GM23248 (cell line): ENCODE data around the gene TGFB1. TPM values are rescaled to one million over a fixed set of nuclear protein-coding genes. Genes with fewer than 3 reads are reported as not detected.
A peak's percentile ranks its signal among the peaks of the same experiment; 100 is the strongest.

Source experiments
- DNase-seq: peaks from one replicate; pipeline ENCODE4 v3.0.0-alpha.2; 2015
- H2AFZ ChIP-seq: fragments of 200-600 bp; sonication (generic); 2 replicates; pipeline ENCODE4 v1.6.1; 2016; ENCODE audit warnings: antibody characterized with exemption
- H3F3A ChIP-seq: fragments of 200-600 bp; sonication (generic); 2 replicates; pipeline ENCODE4 v1.6.1; 2016; ENCODE audit warnings: mild to moderate bottlenecking, antibody characterized with exemption, mixed run types; ENCODE audit not compliant: insufficient read depth
- H3K27ac ChIP-seq: fragments of 200-600 bp; sonication (generic); 2 replicates; pipeline ENCODE4 v1.5.1; 2016; ENCODE audit warnings: mild to moderate bottlenecking
- H3K27me3 ChIP-seq: fragments of 200-600 bp; sonication (generic); replicated peaks from 2 replicates; pipeline ENCODE4 v1.6.1; 2016; ENCODE audit warnings: mild to moderate bottlenecking; ENCODE audit not compliant: insufficient read depth
- H3K36me3 ChIP-seq: fragments of 200-600 bp; sonication (generic); 2 replicates; pipeline ENCODE4 v1.6.1; 2016; ENCODE audit warnings: low read depth, mild to moderate bottlenecking
- H3K4me1 ChIP-seq: fragments of 200-600 bp; sonication (generic); 2 replicates; pipeline ENCODE4 v1.6.1; 2016; ENCODE audit warnings: mild to moderate bottlenecking; ENCODE audit not compliant: insufficient read depth
- H3K4me2 ChIP-seq: fragments of 200-600 bp; sonication (generic); one replicate; pipeline ENCODE4 v1.6.1; 2016; ENCODE audit warnings: mild to moderate bottlenecking; ENCODE audit not compliant: unreplicated experiment
- H3K4me3 ChIP-seq: fragments of 200-600 bp; sonication (generic); 2 replicates; pipeline ENCODE4 v1.5.1; 2016; ENCODE audit warnings: mild to moderate bottlenecking
- H3K79me2 ChIP-seq: fragments of 200-600 bp; sonication (generic); 2 replicates; pipeline ENCODE4 v1.6.1; 2016; ENCODE audit warnings: mild to moderate bottlenecking; ENCODE audit not compliant: insufficient read depth
- H3K9ac ChIP-seq: fragments of 200-600 bp; sonication (generic); 2 replicates; pipeline ENCODE4 v1.6.1; 2016; ENCODE audit warnings: mild to moderate bottlenecking
- H3K9me2 ChIP-seq: fragments of 200-600 bp; sonication (generic); 2 replicates; pipeline ENCODE4 v1.6.1; 2016; ENCODE audit warnings: mixed run types, mild to moderate bottlenecking, moderate library complexity; ENCODE audit not compliant: insufficient read depth
- H3K9me3 ChIP-seq: fragments of 200-600 bp; sonication (generic); one replicate; pipeline ENCODE4 v1.6.1; 2017; ENCODE audit warnings: low read depth
- H4K20me1 ChIP-seq: fragments of 200-600 bp; sonication (generic); 2 replicates; pipeline ENCODE4 v1.6.0; 2016; ENCODE audit not compliant: insufficient read depth
- EZH2 ChIP-seq: fragments of 200-600 bp; sonication (generic); IDR thresholded peaks from 2 replicates; pipeline ENCODE4 v1.6.1; 2018; ENCODE audit warnings: antibody characterized with exemption, mild to moderate bottlenecking; ENCODE audit not compliant: insufficient read depth, poor library complexity, severe bottlenecking
- EZH2phosphoT487 ChIP-seq: fragments of 200-600 bp; sonication (generic); IDR thresholded peaks from 2 replicates; pipeline ENCODE4 v1.6.1; 2018; ENCODE audit warnings: antibody characterized with exemption, moderate library complexity, mild to moderate bottlenecking, low read depth; ENCODE audit not compliant: insufficient read depth
- WGBS, 2 experiments: methylation state at CpG; one replicate each; pipeline ENCODE4 v1.1.6; 2015 to 2017; ENCODE audit warnings: low lambda C conversion rate in 2 of 2, low coverage in 1 of 2; ENCODE audit errors: missing lambda C conversion rate in 2 of 2; 5-methylcytosine and 5-hydroxymethylcytosine counted together
- in situ Hi-C: fragments of 300-500 bp; cut with MboI; formaldehyde crosslinking; loops from 2 replicates; pipeline ENCODE4 v1.15.0; 2020
- polyA plus RNA-seq: library from polyadenylated mRNA; unstranded; fragments of >200 nt; fragmentation: Nextera tagmentation; extraction: Ambion mirVana; gene quantifications from 2 replicates; pipeline ENCODE4 v1.2.1, GENCODE V29; 2016
- total RNA-seq: library from RNA; depleted of rRNA; stranded (reverse); fragments of >200 nt; shearing (Covaris generic); gene quantifications from 2 replicates; pipeline ENCODE4 v1.2.3, GENCODE V29; 2014

TGFB1 gene
- total and polyA plus RNA-seq, 2 experiments from 2014 or later, result 12.4 to 21.4 TPM

GRCh38 chr19:41299046-41299754 is 54.5 kb downstream of the TGFB1 start:
- Histone ChIP-seq H3K9me3 (no peaks in the 10 kb centered on the region), H3K4me3 (no peak overlapping the region), H3K9ac (peak overlapping the region; percentile 78), H3K9me2 (no peaks in the 10 kb centered on the region), H2AFZ (no peak overlapping the region), H3K4me1 (peaks cover 26% of the 10 kb centered on the region), H3K27ac (peak overlapping the region; percentile 88), H3K27me3 (no peaks in the 10 kb centered on the region), H3F3A (peaks cover 49% of the 10 kb centered on the region), H3K79me2 (peaks cover 30% of the 10 kb centered on the region), H3K36me3 (peaks cover 61% of the 10 kb centered on the region), H4K20me1 (no peaks in the 10 kb centered on the region), H3K4me2 (no peak overlapping the region)
- in situ Hi-C loops, result no loop called here
- DNase-seq, result peak; percentile 62
- WGBS, 2 experiments, result 24 to 25% methylated on average over 9 to 10 of the region's 10 CpGs
- TF ChIP-seq EZH2phosphoT487, result no peak
- no peak for TF ChIP-seq EZH2

GRCh38 chr19:41298348-41298964 is 55.3 kb downstream of the TGFB1 start:
- in situ Hi-C loops, result no loop called here
- Histone ChIP-seq H4K20me1 (no peaks in the 10 kb centered on the region), H3K4me3 (no peak overlapping the region), H3F3A (peaks cover 53% of the 10 kb centered on the region), H3K36me3 (peaks cover 61% of the 10 kb centered on the region), H3K9me2 (no peaks in the 10 kb centered on the region), H3K4me2 (no peak overlapping the region), H3K27me3 (no peaks in the 10 kb centered on the region), H3K4me1 (peaks cover 26% of the 10 kb centered on the region), H3K27ac (peak overlapping the region; percentile 88), H3K9me3 (no peaks in the 10 kb centered on the region), H3K79me2 (peaks cover 38% of the 10 kb centered on the region), H2AFZ (no peak overlapping the region), H3K9ac (peak overlapping the region; percentile 78)
- 23% methylated on average over 4 of the region's 4 CpGs for WGBS, 2 experiments
- no peak for TF ChIP-seq EZH2phosphoT487
- TF ChIP-seq EZH2, result no peak
- DNase-seq, result peak; percentile 94

- Histone ChIP-seq H4K20me1 (no peaks in the 10 kb centered on the region), H3K9ac (peak overlapping the region; percentile 78), H3K4me3 (no peak overlapping the region), H3K4me1 (peaks cover 26% of the 10 kb centered on the region), H3K4me2 (no peak overlapping the region), H3K79me2 (peaks cover 44% of the 10 kb centered on the region), H2AFZ (no peak overlapping the region), H3K36me3 (peaks cover 67% of the 10 kb centered on the region), H3K27me3 (no peaks in the 10 kb centered on the region), H3K9me2 (no peaks in the 10 kb centered on the region), H3K27ac (peak overlapping the region; percentile 88), H3K9me3 (no peaks in the 10 kb centered on the region), H3F3A (peaks cover 60% of the 10 kb centered on the region)
- TF ChIP-seq EZH2 (no peak), EZH2phosphoT487 (no peak)
- DNase-seq, result peak; percentile 23
- in situ Hi-C loops, result no loop called here
- 52 to 53% methylated on average over 7 of the region's 7 CpGs for WGBS, 2 experiments
These were observed 55.9 kb downstream of the TGFB1 start for GRCh38 chr19:41297628-41298347.

GRCh38 chr19:41296433-41296871 is 57.3 kb downstream of the TGFB1 start:
- Histone ChIP-seq H3K79me2 (peaks cover 57% of the 10 kb centered on the region), H3K36me3 (peaks cover 73% of the 10 kb centered on the region), H3K4me3 (no peak overlapping the region), H3K9me3 (no peaks in the 10 kb centered on the region), H3F3A (peaks cover 61% of the 10 kb centered on the region), H3K27me3 (no peaks in the 10 kb centered on the region), H3K4me1 (peaks cover 26% of the 10 kb centered on the region), H2AFZ (no peak overlapping the region), H3K4me2 (no peak overlapping the region), H4K20me1 (no peaks in the 10 kb centered on the region), H3K27ac (peak overlapping the region; percentile 88), H3K9me2 (no peaks in the 10 kb centered on the region), H3K9ac (peak overlapping the region; percentile 14; the same call in 1 of the 2 replicates)
- TF ChIP-seq EZH2 (no peak), EZH2phosphoT487 (no peak)
- in situ Hi-C loops, result no loop called here
- 98% methylated on average over 2 of the region's 2 CpGs for WGBS, 2 experiments
- no peak for DNase-seq
